Keratinocyte (primary cell): ENCODE data around the gene ATP5F1E. TPM values are rescaled to one million over a fixed set of nuclear protein-coding genes. Genes with fewer than 3 reads are reported as not detected.

Experiments used
- DNase-seq: peaks from one replicate; pipeline ENCODE4 v3.0.0-alpha.2; 2011; ENCODE audit warnings: low read depth, missing footprints, low spot score
- FAIRE-seq: peaks from 2 replicates; lab custom pipeline; 2011; peaks lifted over from hg19 to GRCh38; lab: Jason Lieb, UNC
- H2AFZ ChIP-seq: 2 replicates; pipeline ENCODE4 v1.6.0; 2012; ENCODE audit warnings: low read length, control low read depth, inconsistent platforms; ENCODE audit not compliant: control insufficient read depth
- H3K27ac ChIP-seq: 2 replicates; pipeline ENCODE4 v1.5.1; 2011; ENCODE audit warnings: low read length; ENCODE audit not compliant: control insufficient read depth, insufficient read depth
- H3K27me3 ChIP-seq: 3 replicates; pipeline ENCODE4 v1.6.0; 2011; ENCODE audit warnings: low read length; ENCODE audit not compliant: control insufficient read depth, insufficient read depth; ENCODE audit errors: extremely low read depth
- H3K36me3 ChIP-seq, 2 experiments: 2 replicates in 1 of 2; 3 replicates in 1 of 2; pipeline ENCODE4 v1.5.1; 2011; ENCODE audit warnings: low read length in 2 of 2, mild to moderate bottlenecking in 1 of 2; ENCODE audit not compliant: control insufficient read depth in 2 of 2, insufficient read depth in 2 of 2; ENCODE audit errors: extremely low read depth in 1 of 2
- H3K4me1 ChIP-seq: 3 replicates; pipeline ENCODE4 v1.5.1; 2011; ENCODE audit warnings: low read length; ENCODE audit not compliant: control insufficient read depth, insufficient read depth; ENCODE audit errors: extremely low read depth
- H3K4me2 ChIP-seq: 3 replicates; pipeline ENCODE4 v1.6.0; 2011; ENCODE audit warnings: low read depth, low read length; ENCODE audit not compliant: control insufficient read depth, insufficient read depth; ENCODE audit errors: extremely low read depth
- H3K4me3 ChIP-seq, 3 experiments: fragments of 200-600 bp in 1 of 3; sonication (generic) in 1 of 3; 2 replicates in 2 of 3; 3 replicates in 1 of 3; pipeline ENCODE4 v1.5.1; 2011 to 2016; ENCODE audit warnings: low read length in 3 of 3, mild to moderate bottlenecking in 3 of 3, control low read depth in 2 of 3, inconsistent platforms in 1 of 3, low read depth in 1 of 3, mixed read lengths in 1 of 3, mixed run types in 1 of 3, moderate library complexity in 1 of 3; ENCODE audit not compliant: control insufficient read depth in 2 of 3, insufficient read depth in 2 of 3; ENCODE audit errors: extremely low read depth in 1 of 3
- H3K79me2 ChIP-seq: 2 replicates; pipeline ENCODE4 v1.6.0; 2012; ENCODE audit warnings: low read length; ENCODE audit not compliant: control insufficient read depth, insufficient read depth
- H3K9ac ChIP-seq: 3 replicates; pipeline ENCODE4 v1.6.0; 2011; ENCODE audit warnings: low read length; ENCODE audit not compliant: control insufficient read depth, insufficient read depth; ENCODE audit errors: extremely low read depth
- H3K9me1 ChIP-seq: 3 replicates; pipeline ENCODE4 v1.6.0; 2011; ENCODE audit warnings: low read length; ENCODE audit not compliant: control insufficient read depth, insufficient read depth; ENCODE audit errors: extremely low read depth
- H3K9me3 ChIP-seq: 2 replicates; pipeline ENCODE4 v1.5.1; 2012; ENCODE audit warnings: low read depth, low read length; ENCODE audit not compliant: control insufficient read depth
- H4K20me1 ChIP-seq: 3 replicates; pipeline ENCODE4 v1.6.0; 2011; ENCODE audit warnings: low read length; ENCODE audit not compliant: control insufficient read depth, insufficient read depth; ENCODE audit errors: extremely low read depth
- CTCF ChIP-seq, 3 experiments: IDR thresholded peaks in 1 of 3; conservative IDR thresholded peaks in 1 of 3; optimal IDR thresholded peaks in 1 of 3; 2 replicates in 2 of 3; 3 replicates in 1 of 3; pipeline versions ENCODE3 to v1.5.1; 2011; ENCODE audit warnings: low read length in 3 of 3, mild to moderate bottlenecking in 3 of 3, moderate library complexity in 2 of 3, control low read depth in 1 of 3, inconsistent platforms in 1 of 3; ENCODE audit not compliant: insufficient read depth in 2 of 3; ENCODE audit errors: extremely low read depth in 1 of 3
- EZH2 ChIP-seq: IDR thresholded peaks from one replicate; pipeline ENCODE4 v1.6.1; 2012; ENCODE audit warnings: inconsistent platforms, mild to moderate bottlenecking, low read length, moderate library complexity
- dilution Hi-C: fragments of 300-500 bp; cut with MboI; formaldehyde crosslinking; loops from one replicate; pipeline ENCODE4 v1.7.0; 2020; ENCODE audit warnings: low sequenced_read_pairs; ENCODE audit not compliant: extremely low pct_ligation_motif_present
- polyA plus RNA-seq, 5 experiments: library from polyadenylated mRNA; depleted of rRNA in 3 of 5; stranded (reverse) in 3 of 5; stranded (forward) in 1 of 5; unstranded in 1 of 5; fragments of >200 nt; gene quantifications; 1 replicate in 1 of 5; 2 replicates in 3 of 5; 3 replicates in 1 of 5; pipeline versions ENCODE4 v1.2.1 to v1.2.3, GENCODE V29; 2011 to 2012; ENCODE audit warnings: missing spikeins in 2 of 5, low read depth in 1 of 5, low replicate concordance in 1 of 5

ATP5F1E gene
- polyA plus RNA-seq, 1 donor (not counting 4 experiments of a cell fraction or from before 2014, with no cell fraction given) = 99.7 TPM

- Histone ChIP-seq H3K4me1 (no peaks in the 10 kb centered on the region), H4K20me1 (no peaks in the 10 kb centered on the region), H3K4me3 (no peak overlapping the region), H3K9ac (no peak overlapping the region), H3K79me2 (no peaks in the 10 kb centered on the region), H3K9me1 (no peaks in the 10 kb centered on the region), H3K27ac (no peak overlapping the region), H3K4me2 (no peak overlapping the region), H3K36me3 (no peaks in the 10 kb centered on the region), H3K9me3 (no peaks in the 10 kb centered on the region), H2AFZ (no peak overlapping the region), H3K27me3 (no peaks in the 10 kb centered on the region)
- dilution Hi-C loops = no loop called here
- FAIRE-seq (no peak), DNase-seq (no peak)
- TF ChIP-seq EZH2 (no peak), CTCF (optimal IDR thresholded peaks at IDR 0.05 in 1 of 3, IDR thresholded peaks at IDR 0.05 in 1 of 3, conservative IDR thresholded peaks at IDR 0.05 in 1 of 3; ENCODE audit: extremely low read depth in 1 of 3, insufficient read depth in 2 of 3, low read length in 3 of 3) (no peak)
Observed at GRCh38 chr20:58976061-58976730, 55.9 kb downstream of the ATP5F1E start.

Other genes starting within 250 kb of the ATP5F1E start
- gene GNAS-AS1, start 181.4 kb downstream of the ATP5F1E start, polyA plus RNA-seq = 0.25 to 0.37 TPM (median 0.31 TPM) in 3 replicates
- gene GNAS, start 179.6 kb downstream of the ATP5F1E start, polyA plus RNA-seq = 521 to 1,373 TPM (median 560 TPM) in 3 replicates
- 59.7 to 105 TPM (median 68.5 TPM) in 3 replicates for gene NELFCD, start 51.1 kb downstream of the ATP5F1E start, polyA plus RNA-seq
- 102 to 171 TPM (median 138 TPM) in 3 replicates for gene CTSZ, start 25.1 kb downstream of the ATP5F1E start, polyA plus RNA-seq
- 0.03 TPM in 1 of 3 replicates, not detected in the others for gene TUBB1, start 12.9 kb downstream of the ATP5F1E start, polyA plus RNA-seq
- 70.7 to 86.9 TPM (median 75.3 TPM) in 3 replicates for gene PRELID3B, start 10.5 kb upstream of the ATP5F1E start, polyA plus RNA-seq
- not detected in 3 replicates for gene ZNF831, start 131.5 kb upstream of the ATP5F1E start, polyA plus RNA-seq